HG03460 (cell line): Measurements from ENCODE around the gene CD72.
"Not testable (repeated sequence)": the region's sequence is repeated elsewhere in the genome, so short reads cannot be mapped to it uniquely, and the experiment has no call there.

ENCODE experiments used
- ATAC-seq: cut with Tn5 transposase; IDR thresholded peaks from one replicate; pipeline ENCODE4 v1.9.1; 2021; ENCODE audit not compliant: unreplicated experiment

CD72 gene

DNA sequence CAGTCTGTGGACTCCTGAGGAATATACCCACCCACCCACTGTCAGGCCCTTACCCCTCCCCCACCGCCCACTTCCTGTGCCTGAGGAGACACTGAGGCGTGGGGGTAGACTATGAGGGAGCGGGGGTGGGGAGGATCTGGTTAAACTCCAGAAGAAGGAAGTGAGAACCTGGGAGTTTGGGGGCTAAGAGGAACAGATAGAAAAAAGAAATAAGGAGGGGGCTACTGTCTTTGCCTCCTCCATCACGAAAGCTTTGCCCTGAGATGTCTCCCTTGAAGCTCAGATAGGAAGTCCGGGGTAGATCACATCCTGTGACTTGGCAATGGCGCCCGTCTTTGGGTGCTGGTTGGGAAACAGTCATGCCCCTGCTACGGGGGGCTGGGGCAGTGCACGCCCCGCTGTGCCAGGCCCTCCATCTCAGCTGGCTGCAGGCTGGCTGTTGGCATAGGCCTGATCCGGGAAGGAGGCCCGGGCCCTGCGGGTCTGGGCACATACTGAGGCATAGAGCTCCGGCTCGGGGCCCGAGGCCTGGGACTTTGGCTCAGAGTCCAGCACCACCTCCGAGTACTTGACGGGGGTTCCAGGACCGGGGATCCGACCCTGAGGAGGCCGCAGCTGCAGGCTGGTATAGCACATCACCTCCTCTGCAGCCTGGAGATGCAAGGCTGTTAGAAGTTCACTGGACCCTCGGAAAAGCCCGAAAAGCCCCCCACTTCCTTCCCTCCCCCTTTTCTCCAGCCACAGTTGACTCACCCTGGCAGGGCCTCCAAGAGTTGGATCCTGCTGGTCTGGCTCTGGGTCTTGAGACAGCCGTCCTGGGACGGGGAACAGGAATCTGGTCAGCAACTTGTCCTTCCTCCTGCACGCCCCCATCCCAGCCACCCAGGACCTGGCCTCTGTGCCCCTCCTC, 31.5 kb upstream of the CD72 start:
- no peak for ATAC-seq

DNA sequence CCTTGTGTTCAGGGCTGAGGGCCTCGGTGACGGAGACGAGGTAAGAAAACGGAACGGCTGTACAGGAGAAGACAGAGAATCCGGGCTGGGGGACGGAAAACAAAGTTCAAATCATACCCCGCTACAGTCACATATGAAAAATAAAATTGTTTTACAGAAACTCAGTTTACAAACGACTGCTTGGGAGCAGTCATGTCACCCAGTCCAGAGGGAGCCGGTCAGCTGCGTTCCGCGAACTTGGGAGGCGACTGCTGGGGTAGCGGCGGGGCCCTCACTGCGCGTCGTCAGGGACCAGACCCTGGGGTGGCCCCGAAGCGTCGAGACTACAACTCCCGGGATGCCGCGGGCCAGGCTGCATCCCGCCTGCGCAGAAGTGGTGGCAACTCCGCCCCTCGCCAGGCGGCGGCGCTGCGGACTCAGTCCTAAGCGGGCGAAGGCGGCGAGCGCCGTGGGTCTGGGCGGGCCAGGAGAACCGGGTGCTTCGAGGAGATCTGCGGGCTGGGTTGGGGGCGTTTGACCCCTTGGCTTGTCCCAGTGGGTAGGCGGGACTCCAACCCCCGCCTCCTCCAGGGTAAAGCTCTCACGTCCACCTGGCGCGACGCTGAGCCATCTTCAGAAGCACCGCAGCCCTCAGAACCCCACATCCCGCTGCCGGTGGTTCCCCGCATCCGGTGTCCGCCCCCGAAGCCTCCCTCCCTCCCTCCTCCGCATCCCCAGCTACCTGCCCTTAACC, 28.5 kb upstream of the CD72 start:
- peak; percentile 80 for ATAC-seq

DNA sequence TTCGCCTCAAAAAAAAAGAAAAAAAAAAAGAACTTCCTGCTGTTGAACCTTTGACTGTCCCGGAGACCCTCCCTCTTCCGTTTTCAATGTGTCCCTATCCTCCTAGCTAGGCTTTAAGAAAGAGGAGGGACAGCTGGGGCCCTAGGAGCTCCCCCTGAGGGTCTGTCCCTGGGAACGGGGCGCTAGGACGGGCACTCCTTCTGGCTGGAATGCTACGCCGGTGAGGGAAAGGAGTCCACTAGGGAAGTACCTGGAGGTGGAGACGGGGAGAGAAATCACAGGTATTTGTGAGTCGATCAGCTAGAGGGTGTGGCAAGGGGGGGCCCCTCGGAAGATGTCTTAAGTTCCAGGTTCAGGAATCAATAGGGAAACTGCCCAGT, 27.9 kb upstream of the CD72 start:
- ATAC-seq, result no peak

DNA sequence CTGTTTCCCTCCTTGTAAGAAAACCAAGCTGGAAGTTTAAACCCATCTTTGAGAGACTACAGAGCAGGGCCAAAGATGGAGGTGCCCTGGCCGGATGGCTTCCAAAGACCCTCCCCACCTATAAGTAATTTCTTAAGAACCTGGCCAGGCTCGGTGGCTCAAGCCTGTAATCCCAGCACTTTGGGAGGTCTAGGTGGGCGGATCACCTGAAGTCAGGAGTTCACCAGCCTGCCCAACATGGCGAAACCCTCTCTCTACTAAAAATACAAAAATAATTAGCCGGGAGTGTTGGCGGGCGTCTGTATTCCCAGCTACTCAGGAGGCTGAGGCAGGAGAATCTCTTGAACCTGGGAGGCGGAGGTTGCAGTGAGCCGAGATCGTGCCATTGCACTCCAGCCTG, 27.5 kb upstream of the CD72 start:
- not testable (repeated sequence) for ATAC-seq

DNA sequence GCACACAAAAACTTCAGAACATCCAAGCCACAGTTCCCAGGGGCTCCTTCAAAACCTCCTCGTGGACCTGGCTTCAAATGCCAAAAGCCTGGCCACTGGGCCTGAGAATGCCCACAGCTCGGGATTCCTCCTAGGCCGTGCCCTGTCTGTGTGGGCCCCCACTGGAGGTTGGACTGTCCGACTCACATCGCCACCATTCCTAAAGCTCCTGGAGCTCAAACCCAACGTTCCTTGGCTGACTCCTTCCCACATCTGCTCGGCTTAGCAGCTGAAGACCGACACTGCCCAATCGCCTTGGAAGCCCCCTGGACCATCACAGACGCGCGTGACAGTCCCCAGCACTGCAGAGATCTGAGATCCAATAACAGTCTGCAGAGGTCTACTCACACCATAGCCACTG, 24.8 kb upstream of the CD72 start:
- no peak for ATAC-seq

DNA sequence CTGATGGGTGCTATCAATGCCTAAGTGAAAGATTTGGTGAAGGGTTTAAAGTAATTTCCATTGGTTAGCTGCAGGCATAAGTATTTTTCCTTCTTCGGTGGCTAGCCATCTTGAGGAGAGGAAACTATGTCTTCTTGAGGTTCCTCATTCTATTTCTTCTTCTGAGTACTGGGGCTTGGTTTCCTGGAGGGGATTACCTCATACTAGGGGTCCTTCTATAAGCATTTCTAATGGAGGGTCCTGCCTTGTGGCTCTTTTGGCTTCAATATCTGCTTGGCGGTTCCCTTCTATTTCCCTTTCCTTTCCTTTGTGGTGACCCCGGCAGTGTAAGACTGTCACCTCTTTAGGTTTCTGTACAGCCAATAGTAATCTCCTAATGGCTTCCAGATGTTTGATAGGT, 23.3 kb upstream of the CD72 start:
- not testable (repeated sequence) for ATAC-seq

DNA sequence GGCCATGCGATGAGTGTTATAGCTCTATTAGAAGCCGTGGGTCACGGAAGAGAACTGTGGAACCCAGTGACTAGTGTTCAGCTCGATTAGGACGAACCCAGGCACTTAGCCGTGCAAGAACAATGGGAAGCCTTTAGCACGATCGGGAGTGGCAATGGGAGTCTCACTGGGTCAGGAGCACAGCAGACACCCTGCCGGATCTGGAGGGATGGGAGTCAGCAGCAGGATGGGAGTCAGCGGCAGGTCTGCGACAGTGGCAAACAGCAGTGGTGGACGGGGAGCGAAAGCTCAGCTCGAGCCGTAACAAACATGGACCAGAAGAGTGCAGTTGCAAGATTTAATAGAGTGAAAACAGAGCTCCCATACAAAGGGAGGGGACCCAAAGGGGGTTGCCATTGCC, 22.2 kb upstream of the CD72 start:
- not testable (repeated sequence) for ATAC-seq

DNA sequence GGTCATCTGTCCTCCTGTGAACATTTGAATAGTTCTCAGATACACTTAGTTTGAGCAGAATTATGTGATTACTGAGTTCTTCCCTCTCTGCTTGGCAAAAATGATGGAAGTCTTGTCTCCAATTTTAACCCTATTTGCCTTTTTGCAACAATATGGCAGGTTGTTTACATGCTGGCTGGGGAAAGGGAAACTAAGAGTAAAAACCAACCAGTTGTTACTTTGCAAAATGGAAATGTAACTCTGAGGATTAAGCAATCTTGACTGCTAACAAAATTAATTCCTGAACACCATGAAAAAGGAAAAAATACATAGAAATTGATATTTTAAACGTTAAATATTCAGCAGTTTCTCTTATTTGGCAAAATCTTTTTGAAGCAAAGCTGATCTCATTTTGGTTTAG, 21.4 kb upstream of the CD72 start:
- no peak for ATAC-seq

DNA sequence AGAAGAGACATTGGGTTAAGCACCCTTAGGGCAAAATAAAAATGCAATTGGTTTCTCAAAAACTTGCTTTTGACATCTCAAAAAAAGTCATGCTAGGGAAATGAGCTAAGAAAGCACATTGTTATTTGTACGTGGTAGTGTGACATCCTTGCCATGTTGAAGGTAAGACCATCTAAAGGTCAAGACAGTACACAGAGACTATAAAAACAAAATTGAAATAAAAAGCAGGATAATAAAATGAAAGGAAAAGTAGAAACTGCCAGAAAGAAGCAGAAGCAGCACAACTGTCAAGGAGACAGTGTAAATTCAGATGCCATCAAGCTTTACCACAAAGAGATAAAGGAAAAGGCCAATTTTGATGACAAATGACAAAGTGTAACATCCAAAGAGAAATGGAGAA, 21.0 kb upstream of the CD72 start:
- not testable (repeated sequence) for ATAC-seq

DNA sequence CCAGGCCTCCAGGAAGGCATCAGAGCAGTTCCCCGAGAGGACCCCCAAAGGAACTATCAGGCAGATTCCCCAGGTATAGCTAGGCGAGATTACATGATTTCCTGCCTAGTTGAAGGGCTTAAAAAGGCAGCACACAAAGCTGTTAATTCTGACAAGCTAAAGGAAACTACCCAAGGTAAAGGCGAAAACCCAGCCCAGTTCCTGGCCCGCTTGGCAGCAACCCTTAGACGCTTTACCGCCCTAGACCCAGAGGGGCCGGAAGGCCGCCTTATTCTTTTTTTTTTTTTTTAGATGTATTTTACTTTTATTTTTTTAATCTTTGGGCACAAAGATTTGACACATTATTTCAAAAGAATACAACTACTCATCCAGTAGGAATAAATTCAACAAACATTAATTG, 20.5 kb upstream of the CD72 start:
- not testable (repeated sequence) for ATAC-seq

DNA sequence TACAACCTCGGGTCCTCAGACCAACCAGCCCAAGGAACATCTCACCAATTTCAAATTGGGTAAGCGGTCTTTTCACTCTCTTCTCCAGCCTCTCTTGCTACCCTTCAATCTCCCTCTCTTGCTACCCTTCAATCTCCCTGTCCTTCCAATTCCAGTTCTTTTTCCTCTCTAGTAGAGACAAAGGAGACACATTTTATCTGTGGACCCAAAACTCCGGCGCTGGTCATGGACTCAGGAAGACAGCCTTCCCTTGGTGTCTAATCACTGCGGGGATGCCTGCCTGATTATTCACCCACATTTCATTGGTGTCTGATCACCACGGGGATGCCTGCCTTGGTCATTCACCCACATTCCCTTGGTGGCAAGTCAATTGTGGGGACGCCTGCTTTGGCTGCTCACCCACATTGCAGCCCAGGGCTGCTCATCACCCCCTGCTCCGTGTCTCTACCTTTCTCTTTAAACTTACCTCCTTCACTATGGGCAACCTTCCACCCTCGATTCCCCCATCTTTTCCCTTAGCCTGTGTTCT, 19.3 kb upstream of the CD72 start:
- ATAC-seq, result not testable (repeated sequence)

DNA sequence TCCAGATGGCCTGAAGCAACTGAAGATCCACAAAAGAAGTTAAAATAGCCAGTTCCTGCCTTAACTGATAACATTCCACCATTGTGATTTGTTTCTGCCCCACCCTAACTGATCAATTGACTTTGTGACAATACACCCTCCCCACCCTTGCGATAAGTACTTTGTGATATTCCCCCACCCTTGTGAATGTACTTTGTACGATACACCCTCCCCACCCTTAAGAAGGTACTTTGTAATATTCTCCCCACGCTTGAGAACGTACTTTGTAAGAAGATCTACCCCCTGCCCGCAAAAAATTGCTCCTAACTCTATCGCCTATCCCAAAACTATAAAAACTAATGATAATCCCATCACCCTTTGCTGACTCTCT, 18.6 kb upstream of the CD72 start:
- ATAC-seq, result not testable (repeated sequence)

DNA sequence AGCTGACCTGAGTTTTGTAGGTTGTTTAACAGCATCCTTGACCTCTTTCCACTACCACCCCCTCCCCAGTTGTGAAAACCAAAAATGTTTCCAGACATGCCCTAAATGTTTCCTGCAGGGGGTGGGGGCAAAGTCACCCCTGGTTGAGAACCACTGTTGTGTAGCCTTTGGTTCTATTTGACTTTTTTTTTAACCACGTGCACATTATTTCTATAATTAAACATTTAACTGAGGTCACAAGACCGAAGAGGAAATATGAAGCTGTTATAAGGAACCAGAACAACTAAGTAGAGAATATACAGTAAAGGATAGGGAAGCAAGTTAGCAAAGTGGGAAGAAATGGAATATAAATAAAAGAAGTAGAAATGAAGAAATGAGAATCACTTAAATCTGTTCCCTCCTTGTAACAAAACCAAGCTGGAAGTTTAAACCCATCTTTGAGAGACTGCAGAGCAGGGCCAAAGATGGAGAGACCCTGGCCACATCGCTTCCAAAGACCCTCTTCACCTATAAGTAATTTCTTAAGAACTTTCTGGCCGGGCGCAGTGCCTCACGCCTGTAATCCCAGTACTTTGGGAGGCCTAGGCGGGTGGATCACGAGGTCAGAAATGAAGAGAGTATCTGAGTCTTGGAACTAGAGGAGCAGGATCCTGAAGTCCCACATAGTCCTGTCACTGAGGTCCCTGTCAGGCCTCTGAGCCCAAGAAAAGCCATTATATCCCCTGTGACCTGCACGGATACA, 18.1 kb upstream of the CD72 start:
- ATAC-seq, result no peak

DNA sequence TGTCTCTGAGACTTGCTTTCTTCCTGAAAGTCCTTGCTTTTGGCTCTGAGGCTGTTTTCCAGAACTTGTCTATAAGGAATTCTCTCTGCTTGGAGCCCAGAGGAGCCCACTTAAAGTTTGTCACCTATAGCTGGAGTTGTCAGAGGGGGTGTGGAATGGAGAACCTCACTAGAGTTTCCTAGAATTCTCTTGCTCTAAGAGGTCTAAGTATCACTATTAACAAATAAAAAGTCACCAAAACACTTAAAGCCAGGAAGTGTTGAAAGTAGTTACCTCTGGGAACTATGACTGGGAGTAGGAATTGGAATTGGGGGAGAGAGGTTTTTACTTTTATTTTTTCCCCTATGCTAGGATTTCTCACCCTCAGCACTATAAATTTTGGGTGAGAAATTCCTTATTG, 17.5 kb upstream of the CD72 start:
- ATAC-seq, result no peak

DNA sequence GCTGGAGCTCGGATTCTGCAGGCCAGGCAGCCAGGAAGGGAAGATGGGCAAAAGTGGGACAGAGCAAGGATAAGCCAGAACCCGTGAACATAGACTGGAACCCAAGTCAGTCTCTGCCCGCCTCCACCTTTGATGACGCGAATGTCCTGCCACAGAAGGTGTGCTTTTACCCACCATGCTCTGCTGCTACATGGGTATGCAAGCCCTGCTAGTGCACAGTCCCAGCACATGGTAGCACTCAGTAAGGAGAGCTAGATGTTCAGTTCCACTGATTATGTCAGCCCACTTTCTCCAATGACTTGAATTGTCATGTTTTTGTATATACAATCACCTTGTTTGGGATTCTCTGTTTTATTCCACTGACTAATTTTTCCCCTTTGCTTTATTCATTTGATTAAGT, 11.4 kb upstream of the CD72 start:
- ATAC-seq, result no peak

DNA sequence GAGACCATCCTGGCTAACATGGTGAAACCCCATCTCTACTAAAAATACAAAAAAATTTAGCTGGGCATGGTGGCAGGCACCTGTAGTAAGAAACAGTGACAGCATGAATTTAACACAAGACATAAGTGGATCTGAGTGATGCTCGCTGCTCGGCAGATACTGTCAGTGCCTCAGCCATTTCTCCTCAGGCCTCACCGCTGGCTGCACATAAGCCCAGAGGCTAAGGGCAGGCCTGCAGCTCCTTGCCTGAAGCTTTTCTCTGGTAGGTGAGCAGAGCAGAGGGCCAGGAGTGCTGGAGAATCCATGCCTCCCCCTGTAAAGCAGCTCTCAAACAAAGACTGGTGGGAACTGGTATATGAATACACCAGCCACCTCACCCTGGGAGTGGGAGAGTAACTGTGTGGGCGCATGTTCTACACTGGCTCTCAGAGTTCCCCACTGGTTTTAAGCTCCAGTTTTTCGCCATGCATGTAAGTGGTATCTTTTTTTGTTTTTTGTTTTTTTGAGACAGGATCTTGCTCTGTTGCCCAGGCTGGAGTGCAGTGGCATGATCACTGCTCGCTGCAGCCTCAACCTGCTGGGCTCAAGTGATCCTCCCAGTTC, 10.3 kb upstream of the CD72 start:
- ATAC-seq, result no peak

DNA sequence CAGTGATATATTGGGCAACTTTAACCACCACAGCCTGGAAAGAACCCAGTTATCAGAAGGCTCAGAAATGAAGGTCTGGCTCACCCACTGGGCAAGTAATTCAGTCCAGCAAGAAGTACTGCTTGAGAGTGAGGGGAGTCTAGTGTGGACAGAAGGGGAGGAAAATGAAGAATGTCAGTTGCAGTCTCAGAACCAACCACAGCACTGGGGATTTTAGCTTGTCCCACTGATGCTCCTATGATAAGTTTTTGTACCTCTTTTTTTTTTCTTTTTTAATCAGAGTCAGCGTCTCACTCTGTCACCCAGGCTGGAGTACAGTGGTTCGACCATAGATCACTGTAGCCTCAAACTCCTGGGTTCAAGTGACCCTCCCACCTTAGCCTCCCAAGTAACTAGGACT, 9.4 kb upstream of the CD72 start:
- no peak for ATAC-seq

DNA sequence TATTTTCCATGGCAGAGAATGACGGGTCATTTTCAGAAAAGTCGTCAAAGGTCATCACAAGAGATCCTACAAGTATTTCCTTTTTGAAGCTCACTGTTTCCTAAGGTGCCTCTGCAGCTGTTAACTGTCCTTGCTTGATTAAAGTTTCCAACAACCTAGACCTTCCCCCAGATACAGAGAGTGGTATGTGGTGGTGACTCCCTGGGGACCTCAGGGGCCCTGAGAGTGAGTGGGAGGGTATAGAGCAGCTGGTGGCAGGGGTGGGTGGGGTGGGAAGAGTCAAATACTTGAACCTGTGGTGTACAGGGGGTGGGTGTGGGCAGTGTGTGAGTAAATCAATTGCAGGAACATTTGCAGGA, 1.6 kb upstream of the CD72 start:
- ATAC-seq, result peak; percentile 52

DNA sequence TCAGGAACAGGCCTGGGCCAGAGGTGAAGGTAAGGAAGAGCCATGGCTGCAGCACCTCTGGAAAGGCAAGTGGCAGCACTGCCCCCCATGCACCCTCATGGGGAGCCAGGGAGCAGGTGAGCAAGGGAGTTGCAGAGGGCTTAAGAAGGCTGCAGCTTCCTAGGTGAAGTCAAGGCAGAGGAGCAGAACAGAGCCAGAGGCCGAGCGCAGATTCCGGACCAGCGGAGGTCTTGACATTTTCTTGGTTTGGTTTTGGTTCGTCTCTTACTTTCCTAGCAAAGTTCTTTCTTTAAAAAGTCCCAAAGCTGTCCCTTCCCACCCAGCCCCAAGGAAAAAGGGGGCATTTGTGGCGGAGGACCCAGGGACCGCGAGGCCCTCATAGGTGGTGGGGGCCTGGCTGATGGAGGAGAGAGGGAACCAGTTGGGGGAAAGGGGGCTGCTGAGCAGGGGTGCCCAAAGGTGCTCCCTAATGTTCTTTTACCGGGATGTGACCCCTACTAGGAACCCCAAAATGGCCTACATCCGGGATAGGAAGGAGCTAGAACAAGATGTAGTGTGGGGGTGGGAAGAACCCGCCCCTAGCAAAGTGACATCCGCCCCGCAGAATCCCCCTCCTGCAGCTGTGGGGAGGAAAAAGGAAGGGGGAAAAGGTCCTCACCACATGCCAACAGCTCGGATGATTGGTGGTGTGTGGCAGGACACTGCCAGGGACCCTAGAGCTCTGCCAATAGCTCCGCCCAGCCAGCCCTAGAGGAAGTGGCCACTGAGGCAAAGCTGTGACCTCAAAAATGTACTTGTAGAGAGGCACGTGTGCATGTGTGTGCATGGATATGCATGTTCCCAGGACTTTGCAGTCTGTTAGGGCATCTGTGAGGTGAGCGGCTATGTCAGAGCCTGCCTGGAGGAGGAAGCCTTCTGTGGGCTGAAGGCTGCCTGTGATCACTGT, 914 bp upstream of the CD72 start:
- peak; percentile 55 for ATAC-seq

DNA sequence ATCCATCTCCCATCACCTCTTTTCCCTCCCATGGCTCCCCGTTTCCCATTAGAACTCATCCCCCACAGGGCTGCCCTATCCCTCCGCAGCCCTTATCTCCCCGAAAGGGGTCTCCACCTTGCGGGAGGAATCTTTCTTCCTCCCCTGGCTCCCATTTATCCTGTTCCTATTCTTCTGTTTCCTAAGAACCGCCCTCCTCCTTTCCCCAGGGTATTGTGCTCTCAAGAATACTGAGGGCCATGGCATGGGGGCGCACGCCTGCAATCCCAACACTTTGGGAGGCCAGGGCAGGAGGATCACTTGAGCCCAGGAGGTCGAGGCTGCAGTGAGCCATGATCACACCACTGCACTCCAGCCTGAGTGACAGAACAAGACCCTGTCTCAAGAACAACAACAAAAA, 665 bp downstream of the CD72 start:
- no peak for ATAC-seq
